Neural cell (in vitro differentiated cells): Measurements from ENCODE around the gene DEPDC5.

Source experiments
- CTCF ChIP-seq: fragments of 450-650 bp; IDR thresholded peaks from 2 replicates; pipeline ENCODE4 v1.5.1; 2014; ENCODE audit warnings: antibody characterized with exemption, mild to moderate bottlenecking, moderate library complexity; ENCODE audit not compliant: poor library complexity, severe bottlenecking
- EP300 ChIP-seq: fragments of 450-650 bp; conservative IDR thresholded peaks from 2 replicates; pipeline ENCODE4 v1.6.1; 2014; ENCODE audit warnings: antibody characterized with exemption, mild to moderate bottlenecking, moderate library complexity; ENCODE audit not compliant: poor library complexity, severe bottlenecking
- EZH2 ChIP-seq: fragments of 200-600, 300-800 bp; shearing (Covaris generic), sonication (generic); IDR thresholded peaks from 2 replicates; pipeline ENCODE4 v1.6.1; 2014; ENCODE audit warnings: antibody characterized with exemption, low read length, borderline replicate concordance, mild to moderate bottlenecking; ENCODE audit not compliant: insufficient read depth, poor library complexity, severe bottlenecking
- POLR2AphosphoS5 ChIP-seq: IDR thresholded peaks from 2 replicates; pipeline ENCODE4 v1.6.1; 2012
- RAD21 ChIP-seq: fragments of 450-650 bp; conservative IDR thresholded peaks from 2 replicates; pipeline ENCODE4 v1.6.1; 2014; ENCODE audit warnings: antibody characterized with exemption, mild to moderate bottlenecking, moderate library complexity
- SMC3 ChIP-seq: fragments of 450-650 bp; conservative IDR thresholded peaks from 2 replicates; pipeline ENCODE4 v1.6.1; 2014; ENCODE audit warnings: antibody characterized with exemption, mild to moderate bottlenecking, moderate library complexity; ENCODE audit not compliant: poor library complexity

GRCh38 chr22:31909977-31910376 is 156.2 kb downstream of the DEPDC5 start:
- TF ChIP-seq SMC3: no peak
- TF ChIP-seq RAD21: no peak
- no peak for TF ChIP-seq CTCF
- no peak for TF ChIP-seq EZH2
- no peak for TF ChIP-seq POLR2AphosphoS5
- no peak for TF ChIP-seq EP300
